WTC11 (cell line): ENCODE data around the gene MYH10. TPM values are rescaled to one million over a fixed set of nuclear protein-coding genes. Genes with fewer than 3 reads are reported as not detected.

Experiments
- ATAC-seq: fragments of 200-7000 bp; cut with Tn5 transposase; 2 replicates; pipeline ENCODE4 v1.10.0; 2021; ENCODE audit warnings: mild to moderate bottlenecking, moderate library complexity
- CTCF ChIA-PET: fragments of 300-600 bp; sonication (Branson Sonifier 250); formaldehyde crosslinking; loops from one replicate; lab custom pipeline; 2021; ENCODE audit warnings: antibody characterized with exemption; lab: Charles Lee
- POLR2A ChIA-PET: fragments of 350-600 bp; sonication (Branson Sonifier 250); formaldehyde crosslinking; loops from one replicate; lab custom pipeline; 2021; ENCODE audit warnings: antibody characterized with exemption; lab: Charles Lee
- DNase-seq: peaks from one replicate; pipeline ENCODE4 v3.0.0; 2021; ENCODE audit warnings: low spot score
- H3K27ac Mint-ChIP-seq: 2 replicates; pipeline ENCODE4 v1.8.0; 2021; ENCODE audit warnings: mixed read lengths
- H3K27me3 Mint-ChIP-seq: 2 replicates; pipeline ENCODE4 v1.8.0; 2021; ENCODE audit warnings: low read depth, mild to moderate bottlenecking, moderate library complexity, mixed read lengths
- H3K36me3 Mint-ChIP-seq: 2 replicates; pipeline ENCODE4 v1.8.0; 2021; ENCODE audit warnings: mixed read lengths
- H3K4me1 Mint-ChIP-seq: 2 replicates; pipeline ENCODE4 v1.8.0; 2022; ENCODE audit warnings: mixed read lengths
- H3K4me3 Mint-ChIP-seq: 2 replicates; pipeline ENCODE4 v1.8.0; 2021; ENCODE audit warnings: mild to moderate bottlenecking, moderate library complexity, mixed read lengths
- H3K9me3 Mint-ChIP-seq: 2 replicates; pipeline ENCODE4 v1.8.0; 2021; ENCODE audit warnings: mixed read lengths
- ARID4B ChIP-seq: sonication (generic); formaldehyde crosslinking; IDR thresholded peaks from 2 replicates; pipeline ENCODE4 v1.8.0; 2023; ENCODE audit warnings: missing genetic modification reagents, mild to moderate bottlenecking, borderline replicate concordance
- ATF2 ChIP-seq: sonication (generic); formaldehyde crosslinking; IDR thresholded peaks from 2 replicates; pipeline ENCODE4 v1.8.1; 2022; ENCODE audit warnings: low read depth, missing genetic modification reagents, borderline replicate concordance
- CBFB ChIP-seq: sonication (generic); formaldehyde crosslinking; IDR thresholded peaks from 2 replicates; pipeline ENCODE4 v1.8.1; 2022; ENCODE audit warnings: mild to moderate bottlenecking, low read depth, missing genetic modification reagents
- CREB1 ChIP-seq: sonication (generic); formaldehyde crosslinking; IDR thresholded peaks from 2 replicates; pipeline ENCODE4 v1.8.0; 2023; ENCODE audit warnings: mild to moderate bottlenecking, missing genetic modification reagents
- ERG ChIP-seq: fragments of 250-450 bp; sonication (Bioruptor Pico); IDR thresholded peaks from 2 replicates; pipeline ENCODE4 v1.8.0; 2021; ENCODE audit warnings: mild to moderate bottlenecking
- FOXK1 ChIP-seq: sonication (generic); formaldehyde crosslinking; IDR thresholded peaks from 2 replicates; pipeline ENCODE4 v1.8.0; 2022; ENCODE audit warnings: mild to moderate bottlenecking, moderate library complexity, missing genetic modification reagents
- FOXP4 ChIP-seq: sonication (generic); formaldehyde crosslinking; IDR thresholded peaks from 2 replicates; pipeline ENCODE4 v1.8.0; 2022; ENCODE audit warnings: mild to moderate bottlenecking, missing genetic modification reagents
- GABPB1 ChIP-seq: sonication (generic); formaldehyde crosslinking; IDR thresholded peaks from 2 replicates; pipeline ENCODE4 v1.8.1; 2023; ENCODE audit warnings: mild to moderate bottlenecking, missing genetic modification reagents
- IRF2 ChIP-seq: sonication (generic); formaldehyde crosslinking; IDR thresholded peaks from 2 replicates; pipeline ENCODE4 v1.8.0; 2022; ENCODE audit warnings: low read depth, missing genetic modification reagents, borderline replicate concordance
- MLX ChIP-seq: sonication (generic); formaldehyde crosslinking; IDR thresholded peaks from 2 replicates; pipeline ENCODE4 v1.8.1; 2023; ENCODE audit warnings: mild to moderate bottlenecking, missing genetic modification reagents, moderate library complexity
- MYBL2 ChIP-seq: sonication (generic); formaldehyde crosslinking; IDR thresholded peaks from 2 replicates; pipeline ENCODE4 v1.8.1; 2023; ENCODE audit warnings: mild to moderate bottlenecking, moderate library complexity, missing genetic modification reagents
- NFYB ChIP-seq: sonication (generic); formaldehyde crosslinking; conservative IDR thresholded peaks from 2 replicates; pipeline ENCODE4 v1.8.0; 2022; ENCODE audit warnings: low read depth, missing genetic modification reagents
- PREB ChIP-seq: sonication (generic); formaldehyde crosslinking; IDR thresholded peaks from 2 replicates; pipeline ENCODE4 v1.8.1; 2022; ENCODE audit warnings: mild to moderate bottlenecking, missing genetic modification reagents, moderate library complexity, borderline replicate concordance
- RORB ChIP-seq: fragments of 250-450 bp; sonication (Bioruptor Pico); IDR thresholded peaks from 2 replicates; pipeline ENCODE4 v1.9.0; 2021; ENCODE audit warnings: mild to moderate bottlenecking
- SMAD3 ChIP-seq: sonication (generic); formaldehyde crosslinking; IDR thresholded peaks from 2 replicates; pipeline ENCODE4 v1.8.0; 2022; ENCODE audit warnings: missing genetic modification reagents, mild to moderate bottlenecking, borderline replicate concordance
- STAT6 ChIP-seq: sonication (generic); formaldehyde crosslinking; conservative IDR thresholded peaks from 2 replicates; pipeline ENCODE4 v1.8.1; 2023; ENCODE audit warnings: mild to moderate bottlenecking, low read depth, missing genetic modification reagents, moderate library complexity
- ZNF219 ChIP-seq: sonication (generic); formaldehyde crosslinking; IDR thresholded peaks from 2 replicates; pipeline ENCODE4 v1.8.0; 2023; ENCODE audit warnings: missing genetic modification reagents, mild to moderate bottlenecking, borderline replicate concordance
- ZNF232 ChIP-seq: sonication (generic); formaldehyde crosslinking; IDR thresholded peaks from 2 replicates; pipeline ENCODE4 v1.8.0; 2022; ENCODE audit warnings: mild to moderate bottlenecking, missing genetic modification reagents
- ZNF281 ChIP-seq: sonication (generic); formaldehyde crosslinking; IDR thresholded peaks from 2 replicates; pipeline ENCODE4 v1.8.0; 2023; ENCODE audit warnings: mild to moderate bottlenecking, missing genetic modification reagents
- ZNF317 ChIP-seq: sonication (generic); formaldehyde crosslinking; IDR thresholded peaks from 2 replicates; pipeline ENCODE4 v1.8.1; 2023; ENCODE audit warnings: low read depth, mild to moderate bottlenecking, moderate library complexity, missing genetic modification reagents, borderline replicate concordance
- total RNA-seq: library from RNA; stranded (reverse); gene quantifications from 3 replicates; pipeline ENCODE4 v1.2.3, GENCODE V29; 2021

Gene MYH10
- total RNA-seq, 1 experiment from 2014 or later: 231 TPM

- CTCF ChIA-PET: interaction anchor here (0.6 to 1.4 kb wide), 5 partner anchors 8 to 153 kb away, joined by 3 to 4 read pairs (median 3); partner anchors contain the start of gene MYH10
- peak; percentile 51; the same call in 1 of the 2 replicates for ATAC-seq
- no peak for DNase-seq
- Mint-ChIP-seq H3K27me3 (no peaks in the 10 kb centered on the region), H3K36me3 (no peaks in the 10 kb centered on the region), H3K27ac (no peak overlapping the region), H3K4me3 (no peak overlapping the region), H3K9me3 (peaks cover 2% of the 10 kb centered on the region; the same call in 1 of the 2 replicates)
- POLR2A ChIA-PET: interaction anchor here (1.0 kb wide), 1 partner anchor 20 kb away, joined by 3 read pairs; the partner anchor contains the start of gene MYH10
- TF ChIP-seq ARID4B (CRISPR knock-in tag) (no peak), FOXP4 (CRISPR knock-in tag) (no peak), FOXK1 (CRISPR knock-in tag) (no peak), PREB (CRISPR knock-in tag) (no peak), RORB (CRISPR knock-in tag) (no peak), CREB1 (CRISPR knock-in tag) (no peak), GABPB1 (CRISPR knock-in tag) (no peak), IRF2 (CRISPR knock-in tag) (no peak), ZNF232 (CRISPR knock-in tag) (no peak), ERG (CRISPR knock-in tag) (no peak), MLX (CRISPR knock-in tag) (no peak), STAT6 (no peak), NFYB (CRISPR knock-in tag) (no peak), ZNF219 (CRISPR knock-in tag) (no peak), CBFB (CRISPR knock-in tag) (no peak), MYBL2 (CRISPR knock-in tag) (no peak), ZNF281 (CRISPR knock-in tag) (no peak), ATF2 (CRISPR knock-in tag) (no peak), ZNF317 (CRISPR knock-in tag) (no peak), SMAD3 (no peak)
- TF ChIP-seq, all 79 proteins: peak for 0
- no peaks in the 10 kb centered on the region for H3K4me1 Mint-ChIP-seq
Observed at GRCh38 chr17:8651013-8651412, 20.5 kb upstream of the MYH10 start.
